Mesendoderm (in vitro differentiated cells): ENCODE results near the gene ARSI.

Experiments
- DNase-seq: peaks from one replicate; pipeline ENCODE4 v3.0.0; 2013
- H2AK5ac ChIP-seq: 2 replicates; pipeline ENCODE4 v1.6.1; 2013; ENCODE audit warnings: low read length, inconsistent platforms
- H2BK120ac ChIP-seq: 2 replicates; pipeline ENCODE4 v1.6.1; 2013; ENCODE audit warnings: low read depth, mild to moderate bottlenecking, low read length, moderate library complexity, mixed read lengths
- H2BK15ac ChIP-seq: replicated peaks from 2 replicates; pipeline ENCODE4 v1.6.1; 2013; ENCODE audit warnings: low read depth, mild to moderate bottlenecking, moderate library complexity
- H2BK5ac ChIP-seq: 2 replicates; pipeline ENCODE4 v1.6.1; 2013; ENCODE audit warnings: low read length, inconsistent platforms
- H3K18ac ChIP-seq: 2 replicates; pipeline ENCODE4 v1.6.1; 2013; ENCODE audit warnings: mild to moderate bottlenecking, low read length, mixed read lengths
- H3K23ac ChIP-seq: one replicate; pipeline ENCODE4 v1.6.1; 2013; ENCODE audit warnings: low read length
- H3K27ac ChIP-seq: 2 replicates; pipeline ENCODE4 v1.5.1; 2013; ENCODE audit warnings: low read depth, mild to moderate bottlenecking, inconsistent platforms, low read length, moderate library complexity
- H3K27me3 ChIP-seq: 2 replicates; pipeline ENCODE4 v1.6.1; 2013; ENCODE audit warnings: low read length, control low read depth, mild to moderate bottlenecking, inconsistent platforms; ENCODE audit not compliant: insufficient read depth, poor library complexity
- H3K36me3 ChIP-seq: 2 replicates; pipeline ENCODE4 v1.6.1; 2013; ENCODE audit warnings: low read length, inconsistent platforms; ENCODE audit not compliant: control insufficient read depth, insufficient read depth
- H3K4ac ChIP-seq: one replicate; pipeline ENCODE4 v1.6.1; 2013; ENCODE audit warnings: low read depth, mild to moderate bottlenecking, low read length, moderate library complexity
- H3K4me1 ChIP-seq: 2 replicates; pipeline ENCODE4 v1.6.1; 2013; ENCODE audit warnings: low read depth, low read length, inconsistent platforms; ENCODE audit not compliant: control insufficient read depth
- H3K4me2 ChIP-seq: 2 replicates; pipeline ENCODE4 v1.6.1; 2013; ENCODE audit warnings: low read length
- H3K4me3 ChIP-seq: 2 replicates; pipeline ENCODE4 v1.5.1; 2013; ENCODE audit warnings: mild to moderate bottlenecking, low read length
- H3K56ac ChIP-seq: one replicate; pipeline ENCODE4 v1.6.1; 2013; ENCODE audit warnings: low read length
- H3K79me1 ChIP-seq: 2 replicates; pipeline ENCODE4 v1.6.1; 2013; ENCODE audit warnings: low read length, inconsistent platforms
- H3K79me2 ChIP-seq: 2 replicates; pipeline ENCODE4 v1.6.1; 2013; ENCODE audit warnings: mild to moderate bottlenecking, low read length; ENCODE audit not compliant: control insufficient read depth, insufficient read depth
- H3K9ac ChIP-seq: 2 replicates; pipeline ENCODE4 v1.6.1; 2013; ENCODE audit warnings: low read length, inconsistent platforms
- H4K5ac ChIP-seq: one replicate; pipeline ENCODE4 v1.6.1; 2013; ENCODE audit warnings: low read length
- H4K8ac ChIP-seq: one replicate; pipeline ENCODE4 v1.6.1; 2013; ENCODE audit warnings: low read depth, mild to moderate bottlenecking, control low read depth, low read length, moderate library complexity
- WGBS: extraction: QIAGEN DNeasy Blood & Tissue Kit; methylation state at CpG from one replicate; pipeline ENCODE4 v1.1.7; 2013; ENCODE audit warnings: low lambda C conversion rate, missing lambda C conversion rate; ENCODE audit not compliant: insufficient coverage; ENCODE audit errors: extremely low coverage; 5-methylcytosine and 5-hydroxymethylcytosine counted together

The ARSI gene

GRCh38 chr5:150310246-150310645 is 7.5 kb upstream of the ARSI start:
- H2AK5ac ChIP-seq = no peak overlapping the region
- no peak for DNase-seq
- no CpG with 5 or more reads among the region's 5 CpGs for WGBS
- H3K18ac ChIP-seq = no peak overlapping the region
- no peak overlapping the region for H3K4me2 ChIP-seq
- H3K79me1 ChIP-seq = no peaks in the 10 kb centered on the region
- no peak overlapping the region for H3K27ac ChIP-seq
- H3K23ac ChIP-seq = no peak overlapping the region
- H2BK120ac ChIP-seq = no peak overlapping the region
- H2BK5ac ChIP-seq = no peak overlapping the region
- H3K4me1 ChIP-seq = no peaks in the 10 kb centered on the region
- H3K79me2 ChIP-seq = no peaks in the 10 kb centered on the region
- H3K4me3 ChIP-seq = no peak overlapping the region
- no peak overlapping the region for H4K8ac ChIP-seq
- H3K56ac ChIP-seq = no peak overlapping the region
- H3K36me3 ChIP-seq = no peaks in the 10 kb centered on the region
- H3K27me3 ChIP-seq = no peaks in the 10 kb centered on the region
- H3K4ac ChIP-seq = no peak overlapping the region
- H2BK15ac ChIP-seq = no peak overlapping the region
- H4K5ac ChIP-seq = no peak overlapping the region
- no peak overlapping the region for H3K9ac ChIP-seq

- H3K4me1 ChIP-seq = no peaks in the 10 kb centered on the region
- no peaks in the 10 kb centered on the region for H3K79me2 ChIP-seq
- H3K4me2 ChIP-seq = no peak overlapping the region
- no peak overlapping the region for H3K27ac ChIP-seq
- no peak overlapping the region for H3K4ac ChIP-seq
- H3K79me1 ChIP-seq = no peaks in the 10 kb centered on the region
- no peak for DNase-seq
- H3K56ac ChIP-seq = no peak overlapping the region
- H4K8ac ChIP-seq = no peak overlapping the region
- no CpG with 5 or more reads among the region's 1 CpG for WGBS
- no peak overlapping the region for H2BK5ac ChIP-seq
- no peaks in the 10 kb centered on the region for H3K36me3 ChIP-seq
- H2BK15ac ChIP-seq = no peak overlapping the region
- H3K23ac ChIP-seq = no peak overlapping the region
- H3K27me3 ChIP-seq = no peaks in the 10 kb centered on the region
- no peak overlapping the region for H2AK5ac ChIP-seq
- no peak overlapping the region for H3K4me3 ChIP-seq
- H3K18ac ChIP-seq = no peak overlapping the region
- no peak overlapping the region for H4K5ac ChIP-seq
- no peak overlapping the region for H3K9ac ChIP-seq
- no peak overlapping the region for H2BK120ac ChIP-seq
Measured at GRCh38 chr5:150309886-150310239, 7.2 kb upstream of the ARSI start.

GRCh38 chr5:150309101-150309885 is 6.6 kb upstream of the ARSI start:
- no peak overlapping the region for H3K4me3 ChIP-seq
- no peaks in the 10 kb centered on the region for H3K79me2 ChIP-seq
- H3K79me1 ChIP-seq = no peaks in the 10 kb centered on the region
- H4K5ac ChIP-seq = no peak overlapping the region
- no CpG with 5 or more reads among the region's 7 CpGs for WGBS
- H2BK5ac ChIP-seq = no peak overlapping the region
- H4K8ac ChIP-seq = no peak overlapping the region
- H3K23ac ChIP-seq = no peak overlapping the region
- no peak overlapping the region for H3K4ac ChIP-seq
- H3K4me2 ChIP-seq = no peak overlapping the region
- H3K27ac ChIP-seq = no peak overlapping the region
- no peaks in the 10 kb centered on the region for H3K27me3 ChIP-seq
- H3K36me3 ChIP-seq = no peaks in the 10 kb centered on the region
- no peak overlapping the region for H3K56ac ChIP-seq
- H2BK120ac ChIP-seq = no peak overlapping the region
- H3K4me1 ChIP-seq = no peaks in the 10 kb centered on the region
- DNase-seq = peak; percentile 63
- no peak overlapping the region for H3K18ac ChIP-seq
- no peak overlapping the region for H2BK15ac ChIP-seq
- no peak overlapping the region for H2AK5ac ChIP-seq
- no peak overlapping the region for H3K9ac ChIP-seq

DNA sequence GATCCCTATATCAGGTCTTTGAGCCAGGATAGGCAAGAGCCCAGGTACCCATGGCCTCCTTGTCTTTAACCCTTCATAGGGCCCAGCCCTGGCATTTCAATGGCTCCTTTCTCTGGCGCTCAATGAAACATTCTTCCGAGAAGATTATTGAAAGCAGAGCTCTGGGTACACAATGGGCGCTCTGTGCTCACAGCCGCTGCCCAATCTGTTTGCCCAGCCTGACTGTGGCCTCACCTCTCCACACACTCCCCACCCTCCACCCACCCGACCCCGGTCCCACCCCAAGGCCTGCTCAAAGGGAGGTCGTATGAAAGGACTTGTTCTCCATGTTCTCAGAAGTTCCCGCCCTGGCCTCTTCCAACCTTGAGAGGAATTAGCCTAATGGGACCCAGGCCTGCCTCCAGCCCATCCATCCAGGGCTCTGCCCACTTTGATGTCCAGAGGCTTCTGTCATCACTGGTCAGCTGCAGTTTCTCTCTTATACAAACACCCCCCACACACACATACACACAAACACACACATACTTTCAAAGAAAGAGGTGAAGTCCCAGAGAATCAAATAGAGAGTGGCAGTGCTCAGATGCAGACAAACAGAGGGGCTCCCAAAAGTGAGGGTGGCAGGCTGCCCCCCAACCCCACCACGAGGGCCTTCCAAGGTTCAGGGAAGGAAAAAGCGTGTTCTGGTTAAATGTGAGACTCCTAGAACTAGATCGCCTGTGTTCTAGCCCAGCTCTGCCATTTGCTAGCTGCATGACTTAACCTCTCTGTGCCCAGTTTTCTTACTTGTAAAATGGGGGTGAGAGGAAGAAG is 5.1 kb upstream of the ARSI start:
- Histone ChIP-seq H2AK5ac (no peak overlapping the region), H2BK120ac (no peak overlapping the region), H3K9ac (no peak overlapping the region), H3K18ac (no peak overlapping the region), H2BK5ac (no peak overlapping the region), H4K5ac (no peak overlapping the region), H3K4ac (no peak overlapping the region), H3K27me3 (no peaks in the 10 kb centered on the region), H4K8ac (no peak overlapping the region), H3K4me3 (no peak overlapping the region), H3K36me3 (no peaks in the 10 kb centered on the region), H3K79me1 (no peaks in the 10 kb centered on the region), H2BK15ac (no peak overlapping the region), H3K27ac (no peak overlapping the region), H3K56ac (no peak overlapping the region), H3K4me1 (no peaks in the 10 kb centered on the region), H3K4me2 (no peak overlapping the region), H3K79me2 (no peaks in the 10 kb centered on the region), H3K23ac (no peak overlapping the region)
- no peak for DNase-seq
- WGBS = no CpG with 5 or more reads among the region's 11 CpGs

DNA sequence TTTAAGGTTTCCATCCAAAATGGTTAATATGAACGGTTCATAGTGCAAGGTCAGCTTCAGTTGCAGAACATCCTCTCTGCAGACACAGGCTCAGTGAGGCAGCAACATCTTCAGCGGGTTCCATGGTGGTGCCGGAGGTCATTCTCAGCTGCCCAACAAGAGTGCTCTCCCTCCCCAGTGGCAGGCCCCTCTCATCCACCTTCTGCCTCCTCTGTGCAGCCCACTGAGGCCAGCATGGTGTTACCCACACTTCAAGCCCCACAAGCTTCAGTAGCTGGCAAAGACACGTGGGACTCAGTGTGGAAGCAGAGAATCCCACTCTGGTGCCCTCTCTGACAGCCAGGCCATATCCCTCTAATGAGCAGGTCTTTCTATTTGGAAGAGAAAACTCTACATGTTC is 4.1 kb upstream of the ARSI start:
- H3K4me3 ChIP-seq = no peak overlapping the region
- no peak for DNase-seq

More for the DNA sequence above, 4.1 kb upstream of the ARSI start:
- Histone ChIP-seq H4K5ac (no peak overlapping the region), H3K4me1 (no peaks in the 10 kb centered on the region), H3K27me3 (no peaks in the 10 kb centered on the region), H2AK5ac (no peak overlapping the region), H3K56ac (no peak overlapping the region), H3K4me2 (no peak overlapping the region), H3K23ac (no peak overlapping the region), H3K79me2 (no peaks in the 10 kb centered on the region), H2BK120ac (no peak overlapping the region), H3K79me1 (no peaks in the 10 kb centered on the region), H3K27ac (no peak overlapping the region), H3K18ac (no peak overlapping the region), H3K36me3 (no peaks in the 10 kb centered on the region), H3K9ac (no peak overlapping the region), H2BK5ac (no peak overlapping the region), H3K4ac (no peak overlapping the region), H2BK15ac (no peak overlapping the region), H4K8ac (no peak overlapping the region)
- WGBS = no CpG with 5 or more reads among the region's 4 CpGs
